ENCODE measurements around the gene MS4A18.
"Not testable (repeated sequence)": the region's sequence is repeated elsewhere in the genome, so short reads cannot be mapped to it uniquely, and the experiment has no call there.

The MS4A18 gene

GRCh38 chr11:60724420-60724819, at the start of gene MS4A18:
Gene MS4A18 (plus strand): TSS chr11:60724720.
- no peak for DNase-seq

- DNase-seq, result not testable (repeated sequence)
Measured at GRCh38 chr11:60678231-60678630, 46.3 kb upstream of the MS4A18 start.

- no peak for DNase-seq
Measured at GRCh38 chr11:60679879-60680278, 44.6 kb upstream of the MS4A18 start.

GRCh38 chr11:60680455-60681119, 43.9 kb upstream of the MS4A18 start:
- no peak for DNase-seq

- DNase-seq, result not testable (repeated sequence)
Measured at GRCh38 chr11:60684541-60684848, 40.0 kb upstream of the MS4A18 start.

GRCh38 chr11:60691661-60692060, 32.9 kb upstream of the MS4A18 start:
- DNase-seq, result no peak

GRCh38 chr11:60699284-60699691, 25.2 kb upstream of the MS4A18 start, which contains the start of gene MS4A8:
Gene MS4A8 (plus strand): TSS chr11:60699612. CDS start chr11:60700861, 1,249 bp downstream.
- no peak for DNase-seq

- no peak for DNase-seq
Measured at GRCh38 chr11:60699936-60700335, 24.6 kb upstream of the MS4A18 start.

GRCh38 chr11:60700689-60701468, 23.6 kb upstream of the MS4A18 start:
- DNase-seq, result peak; percentile 60

GRCh38 chr11:60701469-60701818, 23.1 kb upstream of the MS4A18 start:
- DNase-seq, result no peak

- no peak for DNase-seq
Measured at GRCh38 chr11:60703374-60703773, 21.1 kb upstream of the MS4A18 start.

GRCh38 chr11:60705895-60706294, 18.6 kb upstream of the MS4A18 start:
- no peak for DNase-seq

- no peak for DNase-seq
Measured at GRCh38 chr11:60706931-60707330, 17.6 kb upstream of the MS4A18 start.

- DNase-seq, result no peak
Measured at GRCh38 chr11:60710482-60710881, 14.0 kb upstream of the MS4A18 start.

- no peak for DNase-seq
Measured at GRCh38 chr11:60711276-60711675, 13.2 kb upstream of the MS4A18 start.

GRCh38 chr11:60713423-60713822, 11.1 kb upstream of the MS4A18 start:
- DNase-seq, result not testable (repeated sequence)

- DNase-seq, result no peak
Measured at GRCh38 chr11:60717956-60718355, 6.6 kb upstream of the MS4A18 start.

- no peak for DNase-seq
Measured at GRCh38 chr11:60718524-60719316, 5.8 kb upstream of the MS4A18 start.

- no peak for DNase-seq
Measured at GRCh38 chr11:60719391-60719790, 5.1 kb upstream of the MS4A18 start.

GRCh38 chr11:60720460-60720859, 4.1 kb upstream of the MS4A18 start:
- DNase-seq, result no peak

GRCh38 chr11:60725592-60725991, 1.1 kb downstream of the MS4A18 start:
- DNase-seq, result no peak

- DNase-seq, result no peak
Measured at GRCh38 chr11:60731586-60731985, 7.1 kb downstream of the MS4A18 start.

- no peak for DNase-seq
Measured at GRCh38 chr11:60734279-60734678, 9.8 kb downstream of the MS4A18 start.

GRCh38 chr11:60739114-60739513, 14.6 kb downstream of the MS4A18 start:
- no peak for DNase-seq
